Measurements from ENCODE around the gene TBCCD1. TPM values are rescaled to one million over a fixed set of nuclear protein-coding genes. Genes with fewer than 3 reads are reported as not detected.
A peak's percentile ranks its signal among the peaks of the same experiment; 100 is the strongest.

The TBCCD1 gene, protein sequence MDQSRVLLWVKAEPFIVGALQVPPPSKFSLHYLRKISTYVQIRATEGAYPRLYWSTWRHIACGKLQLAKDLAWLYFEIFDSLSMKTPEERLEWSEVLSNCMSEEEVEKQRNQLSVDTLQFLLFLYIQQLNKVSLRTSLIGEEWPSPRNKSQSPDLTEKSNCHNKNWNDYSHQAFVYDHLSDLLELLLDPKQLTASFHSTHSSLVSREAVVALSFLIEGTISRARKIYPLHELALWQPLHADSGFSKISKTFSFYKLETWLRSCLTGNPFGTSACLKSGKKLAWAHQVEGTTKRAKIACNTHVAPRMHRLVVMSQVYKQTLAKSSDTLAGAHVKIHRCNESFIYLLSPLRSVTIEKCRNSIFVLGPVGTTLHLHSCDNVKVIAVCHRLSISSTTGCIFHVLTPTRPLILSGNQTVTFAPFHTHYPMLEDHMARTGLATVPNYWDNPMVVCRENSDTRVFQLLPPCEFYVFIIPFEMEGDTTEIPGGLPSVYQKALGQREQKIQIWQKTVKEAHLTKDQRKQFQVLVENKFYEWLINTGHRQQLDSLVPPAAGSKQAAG
- total RNA-seq (2022) (10.0 and 11.1 TPM in 2 replicates), Bru-seq, nascent RNA (percentile 62 among the genes with signal in this experiment), BruChase-seq, experiment 1, labeled RNA remaining after a 6-hour chase (percentile 61 among the genes with signal in this experiment), BruChase-seq, experiment 2, labeled RNA remaining after a 2-hour chase (percentile 68 among the genes with signal in this experiment)
- long read RNA-seq, transcript TBCCD1-201 (8 exons, 2,441 nt), result major isoform, 39 of 52 reads
- long read RNA-seq, partial matches to known transcripts, result 3 of 52 reads
- long read RNA-seq, other reads (novel, unspliced or antisense), result 7 of 52 reads

DNA sequence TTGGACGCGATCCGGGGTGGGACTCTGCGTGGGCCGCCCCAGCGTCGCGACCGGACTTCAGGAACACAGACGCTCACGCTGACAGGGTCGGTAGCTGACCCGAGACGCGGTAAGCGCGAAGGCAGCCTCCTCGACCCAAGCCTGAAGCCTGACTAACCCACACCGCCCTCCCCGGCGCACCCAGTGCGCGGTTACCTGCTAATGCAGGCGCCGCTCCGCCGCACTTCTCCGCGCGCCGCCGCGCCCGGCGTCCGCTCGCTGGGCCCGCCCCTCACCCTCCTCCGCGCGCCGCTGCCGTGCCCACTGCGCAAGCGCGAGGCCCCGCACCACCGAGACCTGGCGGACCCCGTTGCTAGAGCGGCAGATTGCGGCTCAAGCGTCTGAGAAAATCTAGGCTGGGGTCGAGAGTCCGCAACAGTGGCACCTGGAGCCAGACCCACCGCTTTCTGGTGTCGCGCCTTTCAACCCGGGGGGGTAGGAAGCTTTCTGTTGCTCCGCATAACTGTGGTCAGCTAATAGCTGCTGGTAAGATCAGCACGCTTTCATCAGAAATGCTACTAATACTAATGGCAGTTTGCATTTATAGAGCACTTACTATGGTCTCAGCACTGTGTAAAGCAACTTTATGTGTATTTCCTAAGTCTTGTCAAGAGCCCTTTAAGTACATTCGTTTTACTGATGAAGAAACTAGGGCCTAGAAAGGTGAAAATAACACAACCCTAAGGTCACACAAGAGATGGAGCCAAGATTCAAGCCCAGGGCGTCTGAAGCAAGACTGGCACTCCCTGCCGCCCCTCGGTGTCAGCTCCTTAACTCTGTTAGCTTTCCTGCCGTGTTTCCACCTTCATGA lies at the start of gene TBCCD1:
TSS of gene TBCCD1 (minus strand) at position 268 of the 850 bp plus-strand sequence. CDS start 3,010 bp downstream, outside the sequence.
- Mint-ChIP-seq H3K4me1 (ENCODE audit: insufficient read depth, unreplicated experiment) (peaks cover 25% of the 10 kb centered on the region), H3K4me3 (ENCODE audit: unreplicated experiment) (peak within 1 kb of the TSS; percentile 98), H3K36me3 (ENCODE audit: insufficient read depth, unreplicated experiment) (peaks cover 11% of the 10 kb centered on the region), H3K27ac (ENCODE audit: low read depth, unreplicated experiment) (peak within 1 kb of the TSS; percentile 96), H3K9me3 (ENCODE audit: unreplicated experiment) (no peaks in the 10 kb centered on the region), H3K27me3 (ENCODE audit: insufficient read depth, unreplicated experiment) (no peaks in the 10 kb centered on the region)
- TF ChIP-seq, protein P1, sequence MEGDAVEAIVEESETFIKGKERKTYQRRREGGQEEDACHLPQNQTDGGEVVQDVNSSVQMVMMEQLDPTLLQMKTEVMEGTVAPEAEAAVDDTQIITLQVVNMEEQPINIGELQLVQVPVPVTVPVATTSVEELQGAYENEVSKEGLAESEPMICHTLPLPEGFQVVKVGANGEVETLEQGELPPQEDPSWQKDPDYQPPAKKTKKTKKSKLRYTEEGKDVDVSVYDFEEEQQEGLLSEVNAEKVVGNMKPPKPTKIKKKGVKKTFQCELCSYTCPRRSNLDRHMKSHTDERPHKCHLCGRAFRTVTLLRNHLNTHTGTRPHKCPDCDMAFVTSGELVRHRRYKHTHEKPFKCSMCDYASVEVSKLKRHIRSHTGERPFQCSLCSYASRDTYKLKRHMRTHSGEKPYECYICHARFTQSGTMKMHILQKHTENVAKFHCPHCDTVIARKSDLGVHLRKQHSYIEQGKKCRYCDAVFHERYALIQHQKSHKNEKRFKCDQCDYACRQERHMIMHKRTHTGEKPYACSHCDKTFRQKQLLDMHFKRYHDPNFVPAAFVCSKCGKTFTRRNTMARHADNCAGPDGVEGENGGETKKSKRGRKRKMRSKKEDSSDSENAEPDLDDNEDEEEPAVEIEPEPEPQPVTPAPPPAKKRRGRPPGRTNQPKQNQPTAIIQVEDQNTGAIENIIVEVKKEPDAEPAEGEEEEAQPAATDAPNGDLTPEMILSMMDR (IDR thresholded peaks at IDR 0.05; ENCODE audit: unreplicated experiment), result no peak
- peak; percentile 90 for DNase-seq (ENCODE audit: unreplicated experiment)
- ChIA-PET CTCF (interaction anchor here (0.7 to 6.6 kb wide), 7 partner anchors 22 to 257 kb away, joined by 3 to 50 read pairs (median 4); no protein-coding TSS in a partner anchor), POLR2A (interaction anchor here (0.6 to 9.2 kb wide), 28 partner anchors 10 to 1300 kb away, joined by 3 to 161 read pairs (median 4); partner anchors contain the start of genes EIF4A2, FETUB and TRA2B)
- intact Hi-C loops (cut with micrococcal nuclease), result loop anchor here (1.0 kb wide), 3 partner anchors 42 to 254 kb away; no protein-coding TSS in a partner anchor
- TSS peak; percentile 13 for BruUV-seq (replicated peaks)

DNA sequence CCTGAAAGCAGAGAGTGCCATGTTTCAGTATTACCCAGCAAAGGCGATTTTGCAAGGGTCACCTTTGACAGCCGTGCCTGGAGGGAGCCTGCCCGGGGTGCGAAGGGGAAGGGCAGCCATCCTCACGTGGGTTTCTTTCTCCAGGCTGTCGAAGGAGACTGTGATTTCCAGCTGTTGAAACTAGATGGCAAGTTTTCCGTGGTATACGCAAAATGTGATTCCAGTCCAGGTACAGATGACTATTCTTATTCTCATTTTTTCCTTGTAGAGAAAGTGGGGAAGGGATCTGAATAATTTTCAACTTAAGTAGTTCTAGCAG lies 49.1 kb upstream of the TBCCD1 start:
- TF ChIP-seq, protein P1 (IDR thresholded peaks at IDR 0.05; ENCODE audit: unreplicated experiment), result no peak
- intact Hi-C loops (cut with micrococcal nuclease), result loop anchor here (2.0 kb wide), 3 partner anchors 75 to 633 kb away; no protein-coding TSS in a partner anchor
- no peaks in the 10 kb centered on the region for H3K27me3 Mint-ChIP-seq (ENCODE audit: insufficient read depth, unreplicated experiment)
- no peak overlapping the region for H3K4me3 Mint-ChIP-seq (ENCODE audit: unreplicated experiment)
- H3K27ac Mint-ChIP-seq (ENCODE audit: low read depth, unreplicated experiment), result no peak overlapping the region
- H3K9me3 Mint-ChIP-seq (ENCODE audit: unreplicated experiment), result no peaks in the 10 kb centered on the region
- H3K4me1 Mint-ChIP-seq (ENCODE audit: insufficient read depth, unreplicated experiment), result peaks cover 25% of the 10 kb centered on the region
- POLR2A ChIA-PET, result interaction anchor here (0.7 to 6.9 kb wide), 16 partner anchors 17 to 211 kb away, joined by 3 to 182 read pairs (median 8); partner anchors contain the start of genes DNAJB11, EIF4A2, FETUB and RFC4
- BruUV-seq (replicated peaks), result no TSS peak
- no peaks in the 10 kb centered on the region for H3K36me3 Mint-ChIP-seq (ENCODE audit: insufficient read depth, unreplicated experiment)
- DNase-seq (ENCODE audit: unreplicated experiment), result no peak
- CTCF ChIA-PET, result interaction anchor here (0.6 to 5.8 kb wide), 34 partner anchors 12 to 639 kb away, joined by 3 to 100 read pairs (median 8); partner anchors contain the start of genes DNAJB11, EIF4A2, FETUB and TBCCD1

DNA sequence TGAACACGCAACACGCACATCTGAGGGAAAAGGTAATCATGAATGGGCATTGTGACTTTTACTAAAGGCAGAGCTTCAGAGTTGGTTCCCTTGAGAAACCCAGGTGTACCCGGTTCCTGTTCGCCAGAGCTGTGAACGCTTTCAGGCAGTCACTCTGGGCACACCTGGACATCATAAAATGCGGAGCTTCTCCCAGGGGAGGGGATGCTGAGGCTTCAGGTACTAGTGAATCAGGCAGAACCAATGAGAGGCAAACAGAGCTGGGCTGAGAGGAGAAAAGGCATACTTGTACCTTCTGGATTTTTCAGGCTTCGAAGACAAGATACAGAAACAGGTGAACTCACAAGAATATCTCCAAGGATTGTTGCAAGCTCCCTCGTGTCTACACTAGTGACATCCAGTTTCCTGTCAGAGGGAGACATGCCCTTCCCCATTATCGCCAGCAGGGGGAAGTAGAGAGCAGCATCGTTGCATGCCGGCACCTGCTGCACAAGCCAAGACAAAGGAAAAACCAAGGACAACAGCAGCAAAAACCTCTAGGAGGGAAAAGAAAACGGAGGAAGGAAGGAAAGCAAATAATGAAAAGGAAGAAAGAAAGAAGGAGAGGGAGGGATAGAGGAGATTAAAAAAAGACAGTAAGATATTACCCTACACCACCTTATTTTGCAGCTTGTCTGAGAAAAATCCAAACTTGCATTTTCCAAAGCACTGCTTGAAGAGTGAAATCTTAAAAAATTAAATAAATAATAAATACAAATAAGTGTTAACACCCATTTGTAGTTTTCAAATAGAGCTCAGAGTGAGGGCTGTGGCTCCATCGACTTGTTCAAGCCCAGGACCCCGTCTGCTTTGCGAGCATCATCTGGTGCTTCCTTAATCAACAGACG lies 47.7 kb upstream of the TBCCD1 start:
- H3K27me3 Mint-ChIP-seq (ENCODE audit: insufficient read depth, unreplicated experiment), result no peaks in the 10 kb centered on the region
- DNase-seq (ENCODE audit: unreplicated experiment), result peak; percentile 78
- H3K27ac Mint-ChIP-seq (ENCODE audit: low read depth, unreplicated experiment), result no peak overlapping the region

More for the DNA sequence above, 47.7 kb upstream of the TBCCD1 start:
- Mint-ChIP-seq H3K4me3 (ENCODE audit: unreplicated experiment) (no peak overlapping the region), H3K36me3 (ENCODE audit: insufficient read depth, unreplicated experiment) (no peaks in the 10 kb centered on the region), H3K4me1 (ENCODE audit: insufficient read depth, unreplicated experiment) (peaks cover 25% of the 10 kb centered on the region), H3K9me3 (ENCODE audit: unreplicated experiment) (no peaks in the 10 kb centered on the region)
- POLR2A ChIA-PET, result interaction anchor here (0.5 to 6.9 kb wide), 22 partner anchors 9 to 511 kb away, joined by 3 to 182 read pairs (median 4); partner anchors contain the start of genes DNAJB11, EIF4A2, RFC4 and TBCCD1
- BruUV-seq (replicated peaks), result no TSS peak
- CTCF ChIA-PET, result interaction anchor here (0.6 to 5.8 kb wide), 56 partner anchors 10 to 1049 kb away, joined by 3 to 100 read pairs (median 4); partner anchors contain the start of genes DNAJB11, EIF4A2 and TBCCD1
- intact Hi-C loops (cut with micrococcal nuclease), result no loop called here
- TF ChIP-seq, protein P1 (IDR thresholded peaks at IDR 0.05; ENCODE audit: unreplicated experiment), result peak; percentile 94

Measured in MCF 10A (cell line).